H1 (cell line): ENCODE measurements around the gene OBSCN. TPM values are rescaled to one million over a fixed set of nuclear protein-coding genes. Genes with fewer than 3 reads are reported as not detected.

Source experiments
- CTCF ChIA-PET: fragments of 300-600 bp; sonication (Branson Sonifier 250); formaldehyde crosslinking; loops from one replicate; lab custom pipeline; 2021; ENCODE audit not compliant: partially characterized antibody; lab: Charles Lee
- POLR2A ChIA-PET: fragments of 300-600 bp; sonication (Branson Sonifier 250); formaldehyde crosslinking; loops from one replicate; lab custom pipeline; 2021; ENCODE audit warnings: inconsistent platforms; ENCODE audit not compliant: partially characterized antibody; lab: Charles Lee
- DNase-seq, 2 experiments: peaks; one replicate each; pipeline versions ENCODE4 v3.0.0 to v3.0.0-alpha.2; 2010 to 2022; ENCODE audit warnings: low spot score in 2 of 2, low read depth in 1 of 2, mixed read lengths in 1 of 2
- FAIRE-seq: peaks from 2 replicates; lab custom pipeline; 2011; peaks lifted over from hg19 to GRCh38; lab: Jason Lieb, UNC
- H2AFZ ChIP-seq: 2 replicates; pipeline ENCODE4 v1.8.1; 2012; ENCODE audit warnings: low read length, inconsistent platforms
- H2AK5ac ChIP-seq: 2 replicates; pipeline ENCODE4 v1.6.1; 2013; ENCODE audit warnings: low read depth, low read length
- H2BK120ac ChIP-seq: replicated peaks from 2 replicates; pipeline ENCODE3; 2013; ENCODE audit warnings: low read depth, low read length, inconsistent platforms
- H2BK12ac ChIP-seq: 2 replicates; pipeline ENCODE4 v1.6.1; 2013; ENCODE audit warnings: low read depth, low read length
- H2BK15ac ChIP-seq: 2 replicates; pipeline ENCODE4 v1.6.1; 2013; ENCODE audit warnings: low read length
- H2BK20ac ChIP-seq: 2 replicates; pipeline ENCODE4 v1.6.1; 2013; ENCODE audit warnings: low read length
- H2BK5ac ChIP-seq: 2 replicates; pipeline ENCODE4 v1.6.1; 2013; ENCODE audit warnings: low read depth, low read length
- H3K14ac ChIP-seq: 2 replicates; pipeline ENCODE4 v1.6.1; 2013; ENCODE audit warnings: inconsistent platforms; ENCODE audit not compliant: insufficient read length
- H3K18ac ChIP-seq: 2 replicates; pipeline ENCODE4 v1.6.1; 2013; ENCODE audit warnings: low read length; ENCODE audit errors: extremely low read depth
- H3K23ac ChIP-seq: 2 replicates; pipeline ENCODE4 v1.6.1; 2013; ENCODE audit warnings: inconsistent platforms; ENCODE audit not compliant: insufficient read length
- H3K23me2 ChIP-seq: 2 replicates; pipeline ENCODE4 v1.6.1; 2013; ENCODE audit warnings: low read depth, low read length
- H3K27ac ChIP-seq: 2 replicates; pipeline ENCODE4 v1.6.1; 2011; ENCODE audit warnings: low read depth, low read length, inconsistent platforms
- H3K27me3 ChIP-seq, 4 experiments: replicated peaks in 1 of 4; 1 replicate in 1 of 4; 2 replicates in 3 of 4; pipeline versions ENCODE4 v1.6.1 to v1.8.1; 2011 to 2013; ENCODE audit warnings: low read length in 3 of 4, mild to moderate bottlenecking in 3 of 4, inconsistent platforms in 2 of 4, mixed read lengths in 2 of 4, moderate library complexity in 1 of 4; ENCODE audit not compliant: control insufficient read depth in 3 of 4, insufficient read depth in 3 of 4; ENCODE audit errors: extremely low read depth in 1 of 4
- H3K36me3 ChIP-seq, 4 experiments: 2 replicates each; pipeline versions ENCODE4 v1.6.1 to v1.8.1; 2011 to 2013; ENCODE audit warnings: mild to moderate bottlenecking in 4 of 4, low read length in 3 of 4, moderate library complexity in 2 of 4, control low read depth in 1 of 4, inconsistent platforms in 1 of 4; ENCODE audit not compliant: insufficient read depth in 4 of 4, control insufficient read depth in 2 of 4
- H3K4ac ChIP-seq: replicated peaks from 2 replicates; pipeline ENCODE3; 2013; ENCODE audit warnings: low read length, low read depth, mixed read lengths, inconsistent platforms; ENCODE audit not compliant: insufficient read length
- H3K4me1 ChIP-seq, 4 experiments: replicated peaks in 1 of 4; 1 replicate in 1 of 4; 2 replicates in 3 of 4; pipeline versions ENCODE4 v1.6.1 to v1.8.1; 2011 to 2013; ENCODE audit warnings: low read length in 3 of 4, inconsistent platforms in 2 of 4, mixed read lengths in 1 of 4; ENCODE audit not compliant: insufficient read depth in 4 of 4, control insufficient read depth in 3 of 4
- H3K4me2 ChIP-seq, 2 experiments: 2 replicates each; pipeline versions ENCODE4 v1.6.1 to v1.8.1; 2011 to 2013; ENCODE audit warnings: low read depth in 2 of 2, low read length in 2 of 2, control low read depth in 1 of 2, inconsistent platforms in 1 of 2, mild to moderate bottlenecking in 1 of 2; ENCODE audit not compliant: insufficient read depth in 1 of 2
- H3K4me3 ChIP-seq, 4 experiments: fragments of 200-600, 300-600 bp in 1 of 4; sonication (generic), shearing (Covaris generic), sonication (Bioruptor Twin) in 1 of 4; 2 replicates each; pipeline versions ENCODE4 v1.5.1 to v1.8.1; 2011 to 2016; ENCODE audit warnings: low read length in 4 of 4, low read depth in 3 of 4, control low read depth in 2 of 4, inconsistent platforms in 2 of 4, mild to moderate bottlenecking in 2 of 4, mixed read lengths in 1 of 4, moderate library complexity in 1 of 4; ENCODE audit not compliant: insufficient read depth in 2 of 4; ENCODE audit errors: extremely low read depth in 1 of 4
- H3K56ac ChIP-seq: replicated peaks from 2 replicates; pipeline ENCODE3; 2013; ENCODE audit warnings: low read depth, mild to moderate bottlenecking, mixed read lengths, low read length, inconsistent platforms; ENCODE audit not compliant: insufficient read length
- H3K79me1 ChIP-seq: 2 replicates; pipeline ENCODE4 v1.6.1; 2013; ENCODE audit warnings: low read depth, low read length, control low read depth
- H3K79me2 ChIP-seq, 2 experiments: 2 replicates each; pipeline versions ENCODE4 v1.6.1 to v1.8.1; 2012 to 2013; ENCODE audit warnings: low read length in 2 of 2, mild to moderate bottlenecking in 2 of 2, inconsistent platforms in 1 of 2; ENCODE audit not compliant: insufficient read depth in 2 of 2, control insufficient read depth in 1 of 2
- H3K9ac ChIP-seq, 4 experiments: replicated peaks in 1 of 4; 1 replicate in 1 of 4; 2 replicates in 3 of 4; pipeline versions ENCODE4 v1.6.1 to v1.8.1; 2011 to 2013; ENCODE audit warnings: low read depth in 3 of 4, low read length in 3 of 4, control low read depth in 2 of 4, mild to moderate bottlenecking in 2 of 4, moderate library complexity in 2 of 4, inconsistent platforms in 1 of 4; ENCODE audit errors: extremely low read depth in 1 of 4
- H3K9me3 ChIP-seq, 2 experiments: 2 replicates each; pipeline versions ENCODE4 v1.6.1 to v1.8.1; 2012 to 2013; ENCODE audit warnings: mild to moderate bottlenecking in 2 of 2, moderate library complexity in 2 of 2, control low read depth in 1 of 2, inconsistent platforms in 1 of 2, low read depth in 1 of 2, low read length in 1 of 2, mixed read lengths in 1 of 2; ENCODE audit not compliant: insufficient read depth in 2 of 2
- H4K20me1 ChIP-seq, 2 experiments: replicated peaks in 1 of 2; 2 replicates each; pipeline versions ENCODE3 to v1.8.1; 2011 to 2013; ENCODE audit warnings: inconsistent platforms in 2 of 2, low read length in 2 of 2, mild to moderate bottlenecking in 1 of 2; ENCODE audit not compliant: insufficient read depth in 2 of 2, control insufficient read depth in 1 of 2
- H4K5ac ChIP-seq: 2 replicates; pipeline ENCODE4 v1.6.1; 2013; ENCODE audit warnings: low read length, low read depth, mixed read lengths, inconsistent platforms; ENCODE audit not compliant: insufficient read length
- H4K8ac ChIP-seq: 2 replicates; pipeline ENCODE4 v1.8.0; 2013; ENCODE audit warnings: mild to moderate bottlenecking, moderate library complexity, low read length, inconsistent platforms; ENCODE audit not compliant: insufficient read depth; ENCODE audit errors: extremely low read depth
- H4K91ac ChIP-seq: replicated peaks from 2 replicates; pipeline ENCODE3; 2013; ENCODE audit warnings: low read length, mixed read lengths, inconsistent platforms; ENCODE audit not compliant: insufficient read length
- CTBP2 ChIP-seq: IDR thresholded peaks from 2 replicates; pipeline ENCODE4 v1.7.0; 2011; ENCODE audit warnings: borderline replicate concordance, mild to moderate bottlenecking, moderate library complexity, mixed read lengths, low read length; ENCODE audit not compliant: insufficient read depth, insufficient read length
- GABPA ChIP-seq: IDR thresholded peaks from 2 replicates; pipeline ENCODE4 v1.6.1; 2011; ENCODE audit warnings: mild to moderate bottlenecking, low read length, moderate library complexity, borderline replicate concordance; ENCODE audit not compliant: insufficient read depth
- NANOG ChIP-seq: IDR thresholded peaks from 2 replicates; pipeline ENCODE4 v1.6.1; 2011; ENCODE audit warnings: low read length, low read depth, mild to moderate bottlenecking, inconsistent platforms; ENCODE audit not compliant: insufficient read depth, poor library complexity, severe bottlenecking
- SIRT6 ChIP-seq: IDR thresholded peaks from one replicate; pipeline ENCODE4 v1.7.1; 2012; ENCODE audit warnings: low read length, inconsistent platforms
- SP1 ChIP-seq: IDR thresholded peaks from 2 replicates; pipeline ENCODE4 v1.6.1; 2011; ENCODE audit warnings: low read depth, low read length
- SUZ12 ChIP-seq: fragments of 200-600 bp; sonication (generic); IDR thresholded peaks from 2 replicates; pipeline ENCODE4 v1.6.1; 2012; ENCODE audit warnings: mild to moderate bottlenecking, inconsistent platforms, low read length, moderate library complexity, mixed read lengths
- TAF1 ChIP-seq: IDR thresholded peaks from 2 replicates; pipeline ENCODE4 v1.6.1; 2011; ENCODE audit warnings: mild to moderate bottlenecking, low read depth, low read length
- USF2 ChIP-seq: IDR thresholded peaks from 2 replicates; pipeline ENCODE4 v1.6.1; 2011; ENCODE audit warnings: low read length, improper control_type of control experiment
- whole genome bisulfite sequencing, 2 experiments: shearing (Covaris generic) in 1 of 2; methylation state at CpG; one replicate each; pipeline versions ENCODE4 v1.1.6 to v1.1.7; 2013 to 2015; ENCODE audit warnings: low lambda C conversion rate in 2 of 2, mixed read lengths in 2 of 2, inconsistent platforms in 1 of 2, low coverage in 1 of 2, missing lambda C conversion rate in 1 of 2; ENCODE audit not compliant: insufficient replicate concordance in 2 of 2, insufficient coverage in 1 of 2, insufficient read length in 1 of 2; ENCODE audit errors: extremely low coverage in 1 of 2, missing lambda C conversion rate in 1 of 2; 5-methylcytosine and 5-hydroxymethylcytosine counted together
- polyA plus RNA-seq, 7 experiments: library from polyadenylated mRNA; depleted of rRNA in 3 of 7; stranded (reverse) in 5 of 7; unstranded in 2 of 7; fragments of >200 nt in 5 of 7; fragments of 200-250 nt in 2 of 7; gene quantifications; 1 replicate in 5 of 7; 2 replicates in 1 of 7; 4 replicates in 1 of 7; pipeline versions ENCODE4 v1.2.1 to v1.2.3, GENCODE V29; 2011 to 2013; ENCODE audit warnings: missing spikeins in 2 of 7, mixed read lengths in 2 of 7
- total RNA-seq: library from RNA; stranded (reverse); fragmentation: NEBNext Ultra II Directional; extraction: Animal tissue kit (Norgen Biotek cat#: 25700); gene quantifications from 2 replicates; pipeline ENCODE4 v1.2.1, GENCODE V29; 2021

Gene OBSCN
- total and polyA plus RNA-seq, 2 of the 8 experiments (the other 6 are each of a cell fraction or from before 2014, with no cell fraction given) = 7.5 to 28.4 TPM

GRCh38 chr1:228339059-228339704 lies 131.3 kb downstream of the OBSCN start:
- Histone ChIP-seq H4K91ac (no peak overlapping the region), H2AFZ (no peak overlapping the region), H3K36me3 (peaks cover 0 to 7% (median 4%) of the 10 kb centered on the region in 4 experiments; a peak in 5 of 8 replicates), H2BK12ac (no peak overlapping the region; the same call in 1 of the 2 replicates), H3K4ac (no peak overlapping the region), H3K4me3 (no peak overlapping the region), H3K23ac (no peak overlapping the region), H2BK20ac (no peak overlapping the region), H3K23me2 (no peaks in the 10 kb centered on the region), H3K18ac (no peak overlapping the region), H2BK15ac (no peak overlapping the region), H4K5ac (no peak overlapping the region), H3K27ac (no peak overlapping the region), H2BK5ac (no peak overlapping the region), H3K4me1 (no peaks in the 10 kb centered on the region; a peak in 1 of 7 replicates), H2AK5ac (no peak overlapping the region), H3K9me3 (peaks cover 0 to 3% of the 10 kb centered on the region in 2 experiments; a peak in 2 of 4 replicates), H3K79me1 (no peaks in the 10 kb centered on the region), H4K20me1 (peaks cover 0 to 10% of the 10 kb centered on the region in 2 experiments), H3K27me3 (no peaks in the 10 kb centered on the region), H3K9ac (no peak overlapping the region), H3K79me2 (no peaks in the 10 kb centered on the region), H3K4me2 (no peak overlapping the region), H3K14ac (no peak overlapping the region), H3K56ac (no peak overlapping the region), H4K8ac (no peak overlapping the region), H2BK120ac (no peak overlapping the region)
- ChIA-PET POLR2A (no interaction called here), CTCF (interaction anchor here (0.7 to 3.7 kb wide), 10 partner anchors 10 to 339 kb away, joined by 3 to 15 read pairs (median 4); no protein-coding TSS in a partner anchor)
- WGBS, 2 experiments = 92% methylated on average over 9 of the region's 9 CpGs; no CpG with 5 or more reads in 1 of the 2 experiments
- FAIRE-seq = no peak
- TF ChIP-seq CTBP2 (no peak), TAF1 (no peak), SUZ12 (no peak), NANOG (no peak), GABPA (no peak), SP1 (no peak), USF2 (no peak), SIRT6 (no peak)
- DNase-seq = no peak
